IMR-90 (cell line): ENCODE measurements around the gene GLG1.

Experiments
- CHD1 ChIP-seq: IDR thresholded peaks from 2 replicates; pipeline ENCODE4 v1.6.1; 2012; ENCODE audit warnings: low read depth, low read length, improper control_type of control experiment
- POLR2A ChIP-seq: IDR thresholded peaks from 2 replicates; pipeline ENCODE4 v1.6.1; 2012; ENCODE audit warnings: mild to moderate bottlenecking, low read depth, low read length
- RFX5 ChIP-seq: IDR thresholded peaks from 2 replicates; pipeline ENCODE4 v1.8.0; 2012; ENCODE audit warnings: low read depth, mild to moderate bottlenecking, low read length, moderate library complexity
- TF ChIP-seq, protein P1 (sequence below): conservative IDR thresholded peaks from 2 replicates; pipeline ENCODE4 v1.5.1; 2012; ENCODE audit warnings: mild to moderate bottlenecking, low read depth, low read length, improper control_type of control experiment

- TF ChIP-seq CHD1 (no peak), POLR2A (no peak), RFX5 (no peak)
- TF ChIP-seq, protein P1, sequence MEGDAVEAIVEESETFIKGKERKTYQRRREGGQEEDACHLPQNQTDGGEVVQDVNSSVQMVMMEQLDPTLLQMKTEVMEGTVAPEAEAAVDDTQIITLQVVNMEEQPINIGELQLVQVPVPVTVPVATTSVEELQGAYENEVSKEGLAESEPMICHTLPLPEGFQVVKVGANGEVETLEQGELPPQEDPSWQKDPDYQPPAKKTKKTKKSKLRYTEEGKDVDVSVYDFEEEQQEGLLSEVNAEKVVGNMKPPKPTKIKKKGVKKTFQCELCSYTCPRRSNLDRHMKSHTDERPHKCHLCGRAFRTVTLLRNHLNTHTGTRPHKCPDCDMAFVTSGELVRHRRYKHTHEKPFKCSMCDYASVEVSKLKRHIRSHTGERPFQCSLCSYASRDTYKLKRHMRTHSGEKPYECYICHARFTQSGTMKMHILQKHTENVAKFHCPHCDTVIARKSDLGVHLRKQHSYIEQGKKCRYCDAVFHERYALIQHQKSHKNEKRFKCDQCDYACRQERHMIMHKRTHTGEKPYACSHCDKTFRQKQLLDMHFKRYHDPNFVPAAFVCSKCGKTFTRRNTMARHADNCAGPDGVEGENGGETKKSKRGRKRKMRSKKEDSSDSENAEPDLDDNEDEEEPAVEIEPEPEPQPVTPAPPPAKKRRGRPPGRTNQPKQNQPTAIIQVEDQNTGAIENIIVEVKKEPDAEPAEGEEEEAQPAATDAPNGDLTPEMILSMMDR, result no peak
Measured at GRCh38 chr16:74585846-74586443, 21.0 kb downstream of the GLG1 start.
